Frontal cortex (tissue), 4 donors: Measurements from ENCODE around the gene PLCB4. TPM values are rescaled to one million over a fixed set of nuclear protein-coding genes. Genes with fewer than 3 reads are reported as not detected.

Experiments used
- DNase-seq, 2 donors: peaks; one replicate each; pipeline ENCODE4 v3.0.0; 2012; ENCODE audit warnings: low spot score in 2 of 2
- FAIRE-seq: peaks from 2 replicates; lab custom pipeline; 2012; peaks lifted over from hg19 to GRCh38; lab: Jason Lieb, UNC
- total RNA-seq: library from RNA; depleted of rRNA; stranded (reverse); fragments of >200 nt; gene quantifications from one replicate; pipeline ENCODE4 v1.2.3, GENCODE V29; 2014
- donor health status: control.
- donor health status: control.
- donor health status: control.

The PLCB4 gene
- total RNA-seq, 1 donor from 2014 or later: 11.8 TPM

GRCh38 chr20:9339708-9340107 is 270.8 kb downstream of the PLCB4 start:
- no peak for DNase-seq

GRCh38 chr20:9342651-9343050 is 273.8 kb downstream of the PLCB4 start:
- no peak for FAIRE-seq

More at GRCh38 chr20:9339708-9340107, 270.8 kb downstream of the PLCB4 start:
- no peak for FAIRE-seq

DNA sequence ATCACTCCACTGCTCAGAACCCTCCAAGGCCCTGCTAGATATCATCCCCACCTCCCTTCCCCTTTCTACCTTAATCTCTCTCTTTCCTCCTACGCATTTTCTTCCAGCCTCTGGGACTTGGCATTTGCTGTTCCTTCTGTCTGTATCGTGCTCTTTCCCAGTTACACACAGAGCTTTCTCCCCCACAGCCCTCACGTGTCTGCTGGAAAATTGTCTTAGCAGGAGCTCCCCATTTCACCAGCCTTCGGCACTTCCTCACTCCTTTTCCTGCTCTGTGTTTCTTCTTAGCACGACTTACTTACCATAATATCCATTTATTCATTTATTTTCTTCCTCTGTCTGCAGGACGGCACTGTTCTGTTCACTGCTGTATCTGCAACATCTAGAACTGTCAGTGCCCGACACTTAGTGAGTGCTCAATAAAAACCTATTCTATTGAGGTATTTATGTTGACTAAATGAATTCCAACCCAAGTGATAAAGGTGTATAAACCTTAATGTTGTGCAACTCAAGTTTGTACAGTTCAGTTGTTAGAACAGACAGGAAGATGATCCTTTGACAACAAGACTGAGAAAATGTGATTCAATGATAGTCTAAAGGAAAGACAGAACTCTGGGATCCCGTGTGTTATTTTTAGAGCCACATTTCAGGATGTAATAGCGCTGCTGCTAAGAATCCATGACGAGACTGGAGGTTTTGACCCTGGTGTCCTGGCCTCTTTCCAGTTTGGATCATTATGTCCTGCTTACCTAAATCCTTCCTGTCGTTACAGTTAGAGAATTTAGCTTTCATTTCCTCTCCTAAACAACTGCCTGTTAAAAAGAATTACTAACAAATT is 275.4 kb downstream of the PLCB4 start:
- DNase-seq: no peak
- FAIRE-seq: no peak

More at GRCh38 chr20:9342651-9343050, 273.8 kb downstream of the PLCB4 start:
- no peak for DNase-seq

GRCh38 chr20:9348316-9348715 is 279.4 kb downstream of the PLCB4 start:
- no peak for FAIRE-seq

GRCh38 chr20:9348747-9349146 is 279.9 kb downstream of the PLCB4 start:
- FAIRE-seq (no peak), DNase-seq (no peak)

More at GRCh38 chr20:9348316-9348715, 279.4 kb downstream of the PLCB4 start:
- DNase-seq: no peak

GRCh38 chr20:9349249-9349648 is 280.4 kb downstream of the PLCB4 start:
- FAIRE-seq (no peak), DNase-seq (no peak)

DNA sequence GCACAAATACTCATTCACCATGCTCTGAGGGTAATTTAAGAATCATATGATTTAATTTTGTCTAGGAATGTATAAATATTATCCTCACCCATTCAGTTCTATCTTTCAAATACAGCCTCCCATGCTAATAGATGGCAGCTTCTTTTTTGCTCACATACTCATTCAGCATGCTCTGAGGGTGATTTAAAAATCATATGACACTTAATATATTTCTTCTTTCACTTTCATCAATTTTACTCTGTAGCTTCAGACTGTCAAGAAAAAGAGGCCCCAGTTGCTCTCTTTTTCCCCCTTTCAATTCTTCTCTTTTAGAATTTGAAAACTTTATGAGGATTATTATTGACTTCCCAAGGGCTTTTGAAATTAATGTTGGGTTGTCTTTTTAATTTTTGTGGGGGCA is 283.9 kb downstream of the PLCB4 start:
- no peak for FAIRE-seq

GRCh38 chr20:9353180-9353915 is 284.5 kb downstream of the PLCB4 start:
- no peak for FAIRE-seq
- no peak for DNase-seq

More for the DNA sequence above, 283.9 kb downstream of the PLCB4 start:
- DNase-seq: no peak

- DNase-seq (no peak), FAIRE-seq (no peak)
These were observed 285.0 kb downstream of the PLCB4 start for GRCh38 chr20:9353916-9354276.

GRCh38 chr20:9354579-9354978 is 285.7 kb downstream of the PLCB4 start:
- DNase-seq (no peak), FAIRE-seq (no peak)

GRCh38 chr20:9358001-9358400 is 289.1 kb downstream of the PLCB4 start:
- DNase-seq (no peak), FAIRE-seq (no peak)

DNA sequence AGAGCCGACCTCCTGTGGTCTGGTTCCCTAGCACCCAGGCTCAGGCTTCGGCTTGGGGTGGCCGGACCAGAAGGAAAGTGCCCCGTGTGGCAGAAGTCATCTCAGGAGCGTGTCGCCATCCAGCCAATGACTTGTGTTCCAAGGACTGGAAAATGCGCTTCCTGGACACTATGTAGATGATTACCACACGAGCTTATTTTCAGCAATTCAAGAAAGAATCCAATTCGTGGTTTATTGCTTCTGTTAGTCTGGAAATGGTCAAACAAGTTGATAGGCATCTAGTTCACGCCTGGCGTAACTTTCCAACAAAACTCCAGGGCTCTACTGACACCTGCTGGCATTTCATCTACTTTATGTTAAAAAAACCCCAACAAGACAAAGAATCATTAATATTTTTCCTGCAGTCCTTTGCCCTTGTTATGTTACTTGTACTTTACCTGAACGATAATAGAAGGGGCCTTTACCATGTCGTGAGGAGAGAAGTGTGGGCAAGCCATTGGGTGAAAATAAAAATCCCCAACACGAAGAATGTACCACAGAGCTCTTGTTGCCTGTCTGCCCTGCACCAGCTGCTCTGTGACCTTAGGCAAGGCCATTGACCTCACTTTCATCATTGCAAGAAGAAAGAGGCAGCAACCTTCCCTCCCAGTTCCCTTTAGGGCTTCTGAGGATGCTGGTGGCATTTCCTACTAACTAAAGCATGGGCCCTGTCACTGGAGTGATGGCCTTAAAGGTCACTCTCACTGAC is 290.8 kb downstream of the PLCB4 start:
- FAIRE-seq: no peak
- peak in 1 of 2 donors; percentile 35 for DNase-seq

DNA sequence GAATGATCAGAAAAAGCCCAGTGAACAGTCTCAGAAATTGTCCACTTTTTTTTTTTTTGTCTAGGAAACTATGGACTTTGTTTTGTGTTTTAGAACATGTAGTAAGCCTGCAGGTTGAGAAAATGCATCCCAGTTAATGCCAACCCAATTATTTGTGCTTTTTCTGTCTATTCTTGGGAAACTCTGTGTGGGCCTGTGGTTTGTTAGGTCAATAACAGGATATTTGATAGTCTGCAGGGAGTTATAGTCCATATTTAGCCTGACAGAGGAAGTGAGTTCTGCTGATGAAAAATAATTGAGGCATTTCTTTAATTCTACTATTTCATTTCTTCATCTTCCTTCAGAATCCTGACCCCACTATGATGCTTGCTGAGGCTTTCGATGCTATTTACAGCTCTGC is 291.5 kb downstream of the PLCB4 start:
- FAIRE-seq (no peak), DNase-seq (no peak)

DNA sequence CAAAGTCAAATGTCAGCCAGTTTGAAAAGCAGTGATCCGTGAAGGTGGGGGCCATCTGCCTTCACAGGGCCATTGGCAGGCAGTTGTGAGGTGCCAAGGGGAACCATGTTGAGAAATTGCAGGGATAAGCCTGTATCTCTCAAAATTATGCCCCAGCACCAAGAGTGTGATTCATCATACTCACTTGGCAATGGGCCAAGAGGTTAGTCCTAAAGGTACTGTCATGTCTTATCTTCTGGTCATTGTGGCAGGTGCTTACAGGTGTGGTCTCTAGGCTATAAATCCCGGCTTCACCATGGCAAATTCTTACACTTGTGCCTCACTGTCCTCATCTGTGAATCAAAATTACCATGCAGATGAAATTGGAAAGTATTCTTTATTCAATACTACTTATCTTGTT is 294.8 kb downstream of the PLCB4 start:
- DNase-seq: no peak
- FAIRE-seq: no peak

- DNase-seq (no peak), FAIRE-seq (no peak)
These were observed 298.4 kb downstream of the PLCB4 start for GRCh38 chr20:9367328-9367727.

DNA sequence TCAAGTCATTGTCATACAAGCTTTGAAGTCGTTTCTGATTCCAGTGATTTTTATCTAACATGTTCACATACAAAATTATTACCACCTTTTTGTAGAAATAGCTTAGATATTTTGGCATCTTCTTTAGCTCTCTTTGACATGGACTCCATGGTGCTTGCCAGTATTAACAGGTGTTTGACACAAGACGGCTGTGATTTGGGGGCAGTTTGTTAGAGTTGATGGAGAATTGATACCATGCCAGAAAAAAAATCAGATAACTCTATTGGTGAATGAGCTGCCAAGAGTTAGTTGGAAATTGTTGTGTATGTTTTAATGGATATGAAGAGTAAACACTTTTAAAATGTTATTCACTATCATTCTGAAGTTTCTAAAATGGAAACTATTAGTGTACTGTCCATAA is 298.9 kb downstream of the PLCB4 start:
- FAIRE-seq: no peak
- no peak for DNase-seq

DNA sequence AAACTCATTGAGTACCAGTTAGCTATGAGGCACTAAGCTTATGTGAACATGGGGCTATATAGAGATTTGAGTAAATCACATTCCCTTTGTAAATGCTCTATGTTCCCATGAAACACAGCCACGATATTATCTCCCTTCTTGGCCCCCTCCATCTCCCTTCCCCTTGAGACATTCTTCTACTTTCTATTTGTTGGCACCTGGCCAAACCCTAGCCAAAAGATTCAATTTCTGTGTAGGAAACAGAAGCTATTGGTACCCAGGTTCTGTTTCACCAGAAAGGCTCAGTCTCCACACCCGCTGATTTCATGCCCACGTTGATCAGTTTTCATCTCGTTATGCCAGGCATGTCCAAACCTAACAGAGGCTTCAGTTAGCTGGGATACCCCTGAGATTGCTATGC is 300.0 kb downstream of the PLCB4 start:
- no peak for FAIRE-seq
- DNase-seq: no peak

DNA sequence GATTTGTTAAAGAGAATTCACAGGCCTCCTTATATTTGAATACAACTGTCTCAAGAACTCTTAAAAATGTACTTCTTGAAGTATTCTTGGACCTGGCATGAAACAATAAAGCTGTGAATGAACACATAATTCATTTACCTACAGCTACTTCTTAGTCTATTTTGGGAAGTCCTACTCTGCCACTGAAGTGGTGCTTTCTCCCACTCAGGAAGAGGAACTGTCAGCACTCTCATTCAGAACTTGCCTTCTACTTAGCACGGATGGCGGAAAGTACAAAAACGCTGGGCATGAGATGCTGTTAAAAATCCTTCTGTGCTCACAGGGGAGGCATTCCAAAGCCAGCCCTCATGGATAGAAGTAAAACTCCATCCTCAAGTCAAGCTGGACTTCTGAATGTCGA is 300.7 kb downstream of the PLCB4 start:
- DNase-seq (no peak), FAIRE-seq (no peak)

GRCh38 chr20:9374072-9374471 is 305.2 kb downstream of the PLCB4 start:
- FAIRE-seq (no peak), DNase-seq (no peak)

- FAIRE-seq (no peak), DNase-seq (no peak)
These were observed 305.6 kb downstream of the PLCB4 start for GRCh38 chr20:9374480-9374879.
